AML-193 (cell line): Measurements from ENCODE around the gene ASB10.

ENCODE experiments used
- DNase-seq, 2 experiments: peaks; one replicate each; lab custom pipeline; 2025; lab: John Stamatoyannopoulos, UW

Gene ASB10

DNA sequence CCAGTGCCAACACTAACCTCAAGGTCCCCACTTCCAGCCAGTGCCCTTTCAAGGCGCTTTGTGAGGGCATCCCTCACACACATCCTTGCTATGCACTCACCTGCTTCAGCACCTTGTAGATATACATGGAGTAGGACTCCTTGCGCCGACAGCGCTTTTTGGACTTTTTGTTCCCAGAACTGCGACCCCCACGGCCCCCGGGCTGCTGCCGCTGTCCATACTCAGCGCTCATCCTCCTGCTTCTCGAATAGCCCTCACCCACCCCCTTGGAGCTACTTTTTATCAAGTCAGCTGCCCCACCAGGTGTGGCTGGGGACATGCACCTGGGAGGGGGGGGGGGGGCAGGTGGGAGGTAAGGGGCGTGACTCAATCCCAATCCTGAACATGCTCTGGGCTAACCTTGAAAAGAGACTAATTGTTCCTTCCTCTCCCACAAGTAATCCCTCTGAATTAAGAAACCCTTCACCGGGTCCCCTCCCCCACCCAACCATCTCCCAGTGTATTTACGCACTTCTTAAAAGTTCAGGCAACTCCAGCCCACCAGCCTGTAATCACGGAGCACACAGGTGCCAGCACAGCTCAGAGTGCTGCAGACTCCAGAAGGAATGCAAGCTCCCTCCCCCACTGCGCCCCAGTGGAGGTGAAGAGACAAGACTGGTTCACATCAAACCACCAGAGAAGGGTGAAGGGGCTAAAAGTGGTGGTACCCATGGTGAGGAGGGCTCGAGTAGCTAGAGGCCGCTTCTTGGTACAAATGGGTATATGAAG is 23.2 kb upstream of the ASB10 start, which contains the start of gene H2BK1:
Gene H2BK1 (minus strand): TSS at position 402 of the 768 bp plus-strand sequence. CDS start 170 bp downstream, at position 232.
- DNase-seq: no peak

DNA sequence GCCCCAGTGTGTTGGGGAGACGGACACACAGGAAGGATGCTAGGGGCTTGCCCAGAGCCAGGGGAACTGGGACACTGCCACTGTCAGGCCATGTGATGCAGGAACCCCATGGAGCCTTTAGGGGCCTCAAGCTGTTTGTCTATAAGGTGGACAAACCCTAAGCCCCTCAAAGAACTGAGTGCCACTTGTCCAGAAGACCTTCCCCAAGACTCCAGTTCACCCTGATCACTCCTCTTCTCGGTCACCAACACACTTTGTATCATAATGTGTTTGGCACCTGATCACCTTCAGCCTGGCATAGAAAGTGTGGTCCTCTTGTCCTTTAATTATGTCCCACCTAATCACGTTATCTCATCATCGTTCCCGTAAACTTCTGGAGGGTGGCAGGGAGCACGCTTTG is 22.5 kb upstream of the ASB10 start:
- no peak for DNase-seq

GRCh38 chr7:151208253-151208862 is 21.3 kb upstream of the ASB10 start:
- no peak for DNase-seq

- no peak for DNase-seq
These were observed 20.8 kb upstream of the ASB10 start for GRCh38 chr7:151207804-151208203.

DNA sequence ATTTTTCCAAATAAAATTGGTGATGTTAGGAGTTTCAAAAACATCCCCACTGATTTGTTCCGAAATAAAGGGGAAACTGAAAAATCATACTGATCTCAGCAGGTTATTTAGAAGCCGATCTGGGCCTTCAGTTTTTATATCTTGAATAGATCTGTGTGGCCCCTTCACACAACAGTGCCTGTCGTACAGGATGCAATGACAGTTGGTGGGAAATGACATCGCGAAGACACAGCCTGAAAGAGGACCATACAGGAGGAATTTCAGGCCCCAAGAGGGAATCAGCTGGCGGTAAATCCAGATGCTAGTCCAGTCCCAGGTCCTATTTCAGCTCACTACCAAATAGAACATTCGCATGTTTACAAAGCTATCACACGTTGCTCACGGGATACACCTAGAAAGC is 20.3 kb upstream of the ASB10 start:
- no peak for DNase-seq

DNA sequence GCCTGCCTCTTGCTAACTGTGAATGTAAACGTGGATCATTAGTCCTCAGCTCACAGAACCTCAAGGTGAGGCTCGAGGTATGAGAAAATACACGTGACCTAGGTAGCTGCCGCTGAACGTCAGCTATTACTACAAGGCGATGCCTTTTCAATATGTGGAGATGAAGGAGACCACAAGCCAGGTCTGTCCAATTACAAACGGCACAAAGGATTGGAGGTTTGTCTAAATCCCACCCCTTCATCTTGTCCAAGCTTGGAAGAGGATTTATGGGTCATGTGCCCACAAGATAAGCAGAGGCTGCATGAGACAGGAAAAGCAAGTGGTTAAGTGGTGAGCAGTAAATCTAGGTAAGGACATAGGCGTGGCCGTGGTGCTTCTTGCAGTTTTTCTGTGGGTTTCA is 19.9 kb upstream of the ASB10 start:
- no peak for DNase-seq

GRCh38 chr7:151205730-151206129 is 18.7 kb upstream of the ASB10 start:
- no peak for DNase-seq

- DNase-seq: no peak
These were observed 17.5 kb upstream of the ASB10 start for GRCh38 chr7:151204383-151205032.

DNA sequence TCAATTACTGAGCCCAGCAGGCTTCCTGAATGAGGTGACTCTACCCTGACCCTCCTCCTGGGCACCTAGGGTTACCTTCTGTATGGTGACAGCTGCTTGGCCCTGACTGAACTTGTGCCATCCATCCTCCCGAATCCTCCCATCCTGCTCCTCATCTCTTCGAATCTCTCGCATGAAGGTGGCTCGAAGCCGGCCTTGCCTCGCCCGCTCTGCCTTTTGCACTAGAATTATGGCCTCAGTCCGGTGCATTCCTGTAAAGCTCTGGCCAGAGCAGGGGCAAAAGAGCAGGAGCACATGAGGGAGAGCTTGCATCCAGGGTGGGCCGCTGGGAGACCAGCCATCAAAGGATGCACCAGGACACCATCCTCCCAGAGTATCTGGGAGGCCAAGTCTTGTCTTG is 15.8 kb upstream of the ASB10 start:
- DNase-seq: no peak

DNA sequence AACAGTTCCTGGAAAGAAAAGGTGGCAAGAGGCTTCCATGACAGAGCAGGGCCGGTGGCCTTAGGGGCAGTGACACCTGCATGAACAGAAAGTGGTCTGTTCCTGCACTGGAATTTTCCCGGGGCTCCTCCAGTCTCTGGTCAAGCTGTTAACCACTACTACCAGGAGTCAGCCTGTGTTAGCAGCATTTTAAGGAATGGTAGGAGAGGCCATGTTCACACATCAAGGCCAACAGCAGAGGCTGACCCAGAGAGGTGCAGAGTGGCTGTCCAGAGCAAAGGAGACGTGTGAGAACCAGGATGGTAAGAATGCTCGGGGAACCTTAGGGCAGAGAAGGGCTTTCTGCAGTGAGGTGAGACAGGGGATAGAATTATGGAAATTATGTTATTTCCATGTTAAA is 14.7 kb upstream of the ASB10 start:
- DNase-seq: no peak

- no peak for DNase-seq
These were observed 14.3 kb upstream of the ASB10 start for GRCh38 chr7:151201344-151201743.

GRCh38 chr7:151198945-151199848 is 12.1 kb upstream of the ASB10 start:
- DNase-seq: no peak

DNA sequence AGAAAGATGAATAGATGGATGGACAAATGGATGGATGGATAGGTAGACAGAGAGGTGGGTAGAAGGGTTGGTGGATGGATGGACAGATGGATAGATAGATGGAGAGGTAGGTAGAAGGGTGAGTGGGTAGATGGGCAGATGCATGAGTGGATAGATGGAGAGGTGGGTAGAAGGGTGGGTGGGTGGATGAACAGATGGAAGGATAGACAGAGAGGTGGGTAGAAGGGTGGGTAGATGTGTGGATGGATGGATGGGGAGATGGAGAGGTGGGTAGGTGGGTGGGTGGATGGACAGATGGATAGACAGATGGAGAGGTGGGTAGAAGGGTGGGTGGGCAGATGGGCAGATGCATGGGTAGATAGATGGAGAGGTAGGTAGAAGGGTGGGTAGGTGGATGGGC is 10.9 kb upstream of the ASB10 start:
- no peak for DNase-seq

GRCh38 chr7:151195616-151196450 is 8.8 kb upstream of the ASB10 start:
- no peak for DNase-seq

GRCh38 chr7:151194188-151194587 is 7.1 kb upstream of the ASB10 start:
- no peak for DNase-seq

DNA sequence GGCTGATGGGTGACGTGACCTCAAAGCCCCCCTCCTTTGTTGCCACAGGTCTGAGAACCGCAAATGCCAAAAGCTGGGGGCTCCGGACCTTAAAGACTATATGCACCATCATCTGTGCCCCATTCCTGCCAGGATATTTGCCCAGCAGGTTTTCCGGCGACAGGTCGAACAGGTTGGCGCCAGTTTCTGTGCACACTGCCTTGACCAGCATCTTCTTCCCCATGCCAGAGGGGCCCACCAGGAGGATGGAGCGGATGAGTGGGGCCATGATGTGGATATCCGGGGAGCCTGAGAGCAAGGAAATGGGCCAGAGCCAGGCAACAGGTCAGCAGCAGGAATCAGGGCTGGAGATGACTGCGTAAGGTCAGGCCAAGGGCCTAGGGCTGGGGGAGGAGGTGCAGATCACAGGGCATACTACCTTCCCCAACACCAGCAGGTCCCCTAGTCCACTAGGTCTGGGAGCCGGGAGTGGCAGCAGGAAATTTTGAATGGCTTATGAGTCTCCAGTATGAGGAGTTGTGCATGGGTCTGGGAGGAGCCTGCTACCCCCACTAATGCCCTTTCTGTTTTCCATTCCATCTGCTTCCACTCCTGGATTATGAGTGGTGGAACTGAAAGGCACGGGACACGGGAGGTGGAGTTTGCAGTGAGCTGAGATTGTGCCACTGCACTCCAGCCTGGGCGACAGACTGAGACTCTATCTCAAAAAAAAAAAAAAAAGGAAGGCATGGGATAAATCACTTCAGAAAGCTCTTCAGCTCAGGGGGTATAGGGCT is 6.3 kb upstream of the ASB10 start:
- no peak for DNase-seq

DNA sequence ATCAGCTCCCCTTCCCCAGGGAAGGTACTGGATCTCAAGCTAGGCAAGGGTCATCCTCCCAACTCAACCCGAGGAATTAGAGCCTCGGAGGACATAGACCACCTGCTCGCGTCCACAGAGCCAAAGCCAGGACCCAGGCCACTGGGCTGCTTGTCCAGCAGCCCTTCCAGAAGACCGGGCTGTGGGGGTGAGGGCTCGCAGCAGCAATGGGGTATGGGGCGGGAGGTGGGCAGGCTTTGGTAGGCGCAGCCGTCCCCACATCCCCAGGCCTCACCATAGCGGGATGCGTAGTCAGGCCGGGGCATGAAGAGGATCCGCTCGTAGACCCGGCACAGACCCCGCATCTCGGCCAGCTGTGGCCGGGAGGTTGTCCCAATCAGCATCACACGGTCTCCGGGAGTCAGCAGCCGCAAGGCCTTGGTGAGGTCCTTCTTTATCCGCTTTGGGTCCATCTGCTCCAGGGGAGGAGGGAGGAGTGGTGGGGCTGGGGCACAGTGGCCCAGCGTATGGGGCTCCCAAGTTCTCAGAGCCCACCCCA is 5.0 kb upstream of the ASB10 start:
- DNase-seq: no peak

- no peak for DNase-seq
These were observed 4.5 kb upstream of the ASB10 start for GRCh38 chr7:151191544-151191943.

- no peak for DNase-seq
These were observed 2.0 kb upstream of the ASB10 start for GRCh38 chr7:151189038-151189437.

GRCh38 chr7:151188252-151188542 is 1.1 kb upstream of the ASB10 start:
- no peak for DNase-seq
